ACHN (cell line): Measurements from ENCODE around the gene PP2D1.

Source experiments
- DNase-seq: peaks from one replicate; pipeline ENCODE4 v3.0.0-alpha.2; 2015
- in situ Hi-C: cut with HindIII; loops from 2 replicates; pipeline ENCODE4 v1.10.0; 2017; ENCODE audit warnings: low sequenced_read_pairs, low pct_ligation_motif_present, low pct_unique_long_range_greater_than_20kb

Gene PP2D1

DNA sequence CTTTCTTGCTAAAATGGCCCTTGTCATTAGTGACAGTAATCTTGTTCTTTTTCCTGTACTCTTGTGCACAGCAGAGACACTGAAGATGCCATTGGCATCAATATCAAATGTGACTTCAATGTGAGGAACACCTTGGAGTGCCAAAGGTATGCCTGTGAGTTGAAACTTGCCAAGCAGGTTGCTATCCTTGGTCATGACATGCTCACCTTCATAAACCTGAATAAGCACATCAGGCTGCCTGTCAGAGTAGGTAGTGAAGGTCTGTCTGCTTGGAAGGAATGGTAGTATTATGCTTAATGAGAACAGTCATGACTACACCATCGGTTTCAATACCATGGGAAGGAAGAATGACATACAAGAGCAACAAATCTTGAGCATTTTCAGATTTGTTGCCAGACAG lies 71.4 kb downstream of the PP2D1 start:
- DNase-seq = no peak
- in situ Hi-C loops = no loop called here

DNA sequence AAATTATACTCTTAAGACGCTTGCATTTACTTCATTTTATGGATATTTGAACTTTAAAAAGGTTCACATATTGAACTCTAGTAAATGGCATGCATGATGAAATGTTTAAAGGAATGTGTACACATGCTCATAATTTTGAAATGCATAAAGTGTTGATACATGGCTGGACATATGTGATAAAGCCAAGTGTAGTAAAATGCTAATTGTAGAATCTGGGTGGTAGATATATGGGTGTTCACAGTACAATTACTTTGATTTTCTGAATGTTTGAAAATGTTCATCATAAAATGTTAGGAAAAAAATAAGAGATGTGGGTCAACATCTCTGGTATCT lies 73.8 kb downstream of the PP2D1 start:
- no peak for DNase-seq
- in situ Hi-C loops = no loop called here

DNA sequence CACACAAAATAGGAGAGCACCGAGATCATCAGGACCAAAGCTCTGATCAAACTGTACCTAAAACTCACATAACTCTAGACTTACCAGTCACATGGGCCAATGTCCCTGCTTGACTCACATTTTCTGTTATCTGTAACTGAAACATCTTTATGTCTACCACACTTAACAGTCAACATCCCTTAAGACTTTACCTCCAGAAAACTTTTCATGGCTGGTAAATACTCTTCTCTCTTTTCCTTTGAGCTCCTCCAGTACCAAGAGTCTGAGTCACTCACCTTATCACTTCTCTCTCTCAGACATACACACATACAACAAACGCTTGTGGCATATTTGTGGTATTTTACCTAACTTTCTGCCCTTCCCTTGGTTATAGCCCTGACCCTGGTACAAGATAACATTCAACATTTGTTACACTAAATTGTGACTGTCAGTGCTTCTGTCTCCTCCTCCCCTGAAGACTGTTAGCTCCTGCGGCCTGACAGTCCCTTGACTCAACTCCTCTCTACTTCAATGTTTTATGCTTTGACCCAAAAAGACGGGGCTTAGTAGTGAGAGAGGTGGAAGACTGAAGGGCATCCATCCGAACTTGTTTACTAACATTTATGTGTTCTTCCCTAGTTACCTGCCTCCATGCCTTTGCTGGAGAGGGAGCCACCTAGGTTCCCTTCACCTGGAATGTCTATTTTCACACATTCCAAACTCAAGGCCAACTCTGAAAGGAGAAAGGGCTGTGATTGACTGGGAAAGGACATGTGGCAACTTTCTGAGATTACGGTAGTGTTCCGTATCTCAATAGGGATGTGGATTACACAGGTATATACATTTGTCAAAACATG lies 74.4 kb downstream of the PP2D1 start:
- no peak for DNase-seq

More for the DNA sequence above, 74.4 kb downstream of the PP2D1 start:
- in situ Hi-C loops = no loop called here
